Neural cell (in vitro differentiated cells): ENCODE results near the gene PRPF40B. TPM values are rescaled to one million over a fixed set of nuclear protein-coding genes. Genes with fewer than 3 reads are reported as not detected.

Experiments
- H2AFZ ChIP-seq: fragments of 200-600, 300-800 bp; sonication (generic), shearing (Covaris generic); 2 replicates; pipeline ENCODE4 v1.6.0; 2014; ENCODE audit warnings: low read depth, mild to moderate bottlenecking, antibody characterized with exemption, low read length, moderate library complexity
- H3F3A ChIP-seq: fragments of 200-600 bp; shearing (Covaris generic); 2 replicates; pipeline ENCODE4 v1.6.1; 2016; ENCODE audit warnings: mild to moderate bottlenecking, moderate library complexity, mixed read lengths, antibody characterized with exemption, low read length; ENCODE audit not compliant: insufficient read depth, poor library complexity, severe bottlenecking
- H3K27ac ChIP-seq: fragments of 200-600, 300-800 bp; sonication (generic), shearing (Covaris generic); 2 replicates; pipeline ENCODE4 v1.5.1; 2014; ENCODE audit warnings: mild to moderate bottlenecking, low read length, moderate library complexity
- H3K27me3 ChIP-seq: fragments of 300-800, 200-600 bp; sonication (generic), shearing (Covaris generic); 2 replicates; pipeline ENCODE4 v1.6.0; 2014; ENCODE audit warnings: mild to moderate bottlenecking, low read depth, low read length, moderate library complexity; ENCODE audit not compliant: insufficient read depth
- H3K36me3 ChIP-seq: fragments of 300-800, 200-600 bp; sonication (generic), shearing (Covaris generic); 2 replicates; pipeline ENCODE4 v1.5.1; 2014; ENCODE audit warnings: mild to moderate bottlenecking, antibody characterized with exemption, low read length, moderate library complexity; ENCODE audit not compliant: insufficient read depth
- H3K4me2 ChIP-seq: fragments of 300-800, 200-600 bp; sonication (generic), shearing (Covaris generic); 2 replicates; pipeline ENCODE4 v1.6.0; 2014; ENCODE audit warnings: mild to moderate bottlenecking, low read length
- H3K4me3 ChIP-seq: fragments of 300-800, 200-600 bp; sonication (generic), shearing (Covaris generic); 2 replicates; pipeline ENCODE4 v1.5.1; 2014; ENCODE audit warnings: mild to moderate bottlenecking, low read length, moderate library complexity
- H3K79me2 ChIP-seq: fragments of 200-600 bp; shearing (Covaris generic); replicated peaks from 2 replicates; pipeline ENCODE4 v1.6.0; 2014; ENCODE audit warnings: mild to moderate bottlenecking, low read length, moderate library complexity; ENCODE audit not compliant: insufficient read depth
- H3K9ac ChIP-seq: fragments of 300-800, 200-600 bp; sonication (generic), shearing (Covaris generic); 2 replicates; pipeline ENCODE4 v1.6.1; 2016; ENCODE audit warnings: mild to moderate bottlenecking, low read length, mixed read lengths
- H3K9me2 ChIP-seq: fragments of 200-600 bp; shearing (Covaris generic); 2 replicates; pipeline ENCODE4 v1.6.1; 2016; ENCODE audit warnings: mild to moderate bottlenecking, low read length, mixed read lengths; ENCODE audit not compliant: insufficient read depth
- H3K9me3 ChIP-seq: fragments of 200-600, 300-800 bp; sonication (generic), shearing (Covaris generic); 2 replicates; pipeline ENCODE4 v1.6.1; 2016; ENCODE audit warnings: mild to moderate bottlenecking, mixed run types, low read length, moderate library complexity, mixed read lengths
- H4K20me1 ChIP-seq: fragments of 200-600 bp; shearing (Covaris generic); 2 replicates; pipeline ENCODE4 v1.6.1; 2016; ENCODE audit warnings: mild to moderate bottlenecking, mixed run types; ENCODE audit not compliant: insufficient read depth
- CTCF ChIP-seq: fragments of 450-650 bp; IDR thresholded peaks from 2 replicates; pipeline ENCODE4 v1.5.1; 2014; ENCODE audit warnings: antibody characterized with exemption, mild to moderate bottlenecking, moderate library complexity; ENCODE audit not compliant: poor library complexity, severe bottlenecking
- EP300 ChIP-seq: fragments of 450-650 bp; conservative IDR thresholded peaks from 2 replicates; pipeline ENCODE4 v1.6.1; 2014; ENCODE audit warnings: antibody characterized with exemption, mild to moderate bottlenecking, moderate library complexity; ENCODE audit not compliant: poor library complexity, severe bottlenecking
- EZH2 ChIP-seq: fragments of 200-600, 300-800 bp; shearing (Covaris generic), sonication (generic); IDR thresholded peaks from 2 replicates; pipeline ENCODE4 v1.6.1; 2014; ENCODE audit warnings: antibody characterized with exemption, low read length, borderline replicate concordance, mild to moderate bottlenecking; ENCODE audit not compliant: insufficient read depth, poor library complexity, severe bottlenecking
- MXI1 ChIP-seq: fragments of 450-650 bp; conservative IDR thresholded peaks from 2 replicates; pipeline ENCODE4 v1.6.1; 2014; ENCODE audit warnings: antibody characterized with exemption, mild to moderate bottlenecking; ENCODE audit not compliant: poor library complexity, severe bottlenecking
- POLR2AphosphoS5 ChIP-seq: IDR thresholded peaks from 2 replicates; pipeline ENCODE4 v1.6.1; 2012
- RAD21 ChIP-seq: fragments of 450-650 bp; conservative IDR thresholded peaks from 2 replicates; pipeline ENCODE4 v1.6.1; 2014; ENCODE audit warnings: antibody characterized with exemption, mild to moderate bottlenecking, moderate library complexity
- SMC3 ChIP-seq: fragments of 450-650 bp; conservative IDR thresholded peaks from 2 replicates; pipeline ENCODE4 v1.6.1; 2014; ENCODE audit warnings: antibody characterized with exemption, mild to moderate bottlenecking, moderate library complexity; ENCODE audit not compliant: poor library complexity
- TAF1 ChIP-seq: IDR thresholded peaks from 2 replicates; pipeline ENCODE4 v1.6.1; 2012; ENCODE audit warnings: low read depth
- polyA plus RNA-seq: library from polyadenylated mRNA; depleted of rRNA; stranded (reverse); fragments of >200 nt; gene quantifications from 2 replicates; pipeline ENCODE4 v1.2.3, GENCODE V29; 2014
- TF ChIP-seq, protein P1 (sequence below): IDR thresholded peaks from 2 replicates; pipeline ENCODE4 v1.6.1; 2012; ENCODE audit warnings: borderline replicate concordance

The PRPF40B gene
- polyA plus RNA-seq, 1 donor from 2014 or later, result 42.0 TPM

GRCh38 chr12:49582201-49582600 lies 41.2 kb upstream of the PRPF40B start:
- Histone ChIP-seq H3K27ac (no peak overlapping the region), H3K9me2 (no peaks in the 10 kb centered on the region), H3K4me2 (no peak overlapping the region), H2AFZ (no peak overlapping the region), H3K9me3 (no peaks in the 10 kb centered on the region), H3K79me2 (no peaks in the 10 kb centered on the region), H3K4me3 (no peak overlapping the region), H3F3A (no peaks in the 10 kb centered on the region), H3K27me3 (no peaks in the 10 kb centered on the region), H3K36me3 (no peaks in the 10 kb centered on the region), H4K20me1 (no peaks in the 10 kb centered on the region), H3K9ac (no peak overlapping the region)
- no peak for TF ChIP-seq SMC3
- TF ChIP-seq, protein P1, sequence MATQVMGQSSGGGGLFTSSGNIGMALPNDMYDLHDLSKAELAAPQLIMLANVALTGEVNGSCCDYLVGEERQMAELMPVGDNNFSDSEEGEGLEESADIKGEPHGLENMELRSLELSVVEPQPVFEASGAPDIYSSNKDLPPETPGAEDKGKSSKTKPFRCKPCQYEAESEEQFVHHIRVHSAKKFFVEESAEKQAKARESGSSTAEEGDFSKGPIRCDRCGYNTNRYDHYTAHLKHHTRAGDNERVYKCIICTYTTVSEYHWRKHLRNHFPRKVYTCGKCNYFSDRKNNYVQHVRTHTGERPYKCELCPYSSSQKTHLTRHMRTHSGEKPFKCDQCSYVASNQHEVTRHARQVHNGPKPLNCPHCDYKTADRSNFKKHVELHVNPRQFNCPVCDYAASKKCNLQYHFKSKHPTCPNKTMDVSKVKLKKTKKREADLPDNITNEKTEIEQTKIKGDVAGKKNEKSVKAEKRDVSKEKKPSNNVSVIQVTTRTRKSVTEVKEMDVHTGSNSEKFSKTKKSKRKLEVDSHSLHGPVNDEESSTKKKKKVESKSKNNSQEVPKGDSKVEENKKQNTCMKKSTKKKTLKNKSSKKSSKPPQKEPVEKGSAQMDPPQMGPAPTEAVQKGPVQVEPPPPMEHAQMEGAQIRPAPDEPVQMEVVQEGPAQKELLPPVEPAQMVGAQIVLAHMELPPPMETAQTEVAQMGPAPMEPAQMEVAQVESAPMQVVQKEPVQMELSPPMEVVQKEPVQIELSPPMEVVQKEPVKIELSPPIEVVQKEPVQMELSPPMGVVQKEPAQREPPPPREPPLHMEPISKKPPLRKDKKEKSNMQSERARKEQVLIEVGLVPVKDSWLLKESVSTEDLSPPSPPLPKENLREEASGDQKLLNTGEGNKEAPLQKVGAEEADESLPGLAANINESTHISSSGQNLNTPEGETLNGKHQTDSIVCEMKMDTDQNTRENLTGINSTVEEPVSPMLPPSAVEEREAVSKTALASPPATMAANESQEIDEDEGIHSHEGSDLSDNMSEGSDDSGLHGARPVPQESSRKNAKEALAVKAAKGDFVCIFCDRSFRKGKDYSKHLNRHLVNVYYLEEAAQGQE, result no peak
- no peak for TF ChIP-seq CTCF
- TF ChIP-seq EZH2, result no peak
- no peak for TF ChIP-seq POLR2AphosphoS5
- TF ChIP-seq EP300, result no peak
- no peak for TF ChIP-seq RAD21
- no peak for TF ChIP-seq TAF1
- TF ChIP-seq MXI1, result no peak

- H3K9me2 ChIP-seq, result no peaks in the 10 kb centered on the region
- H3K36me3 ChIP-seq, result no peaks in the 10 kb centered on the region
- H4K20me1 ChIP-seq, result no peaks in the 10 kb centered on the region
- no peak overlapping the region for H3K9ac ChIP-seq
- TF ChIP-seq RAD21 (no peak), MXI1 (no peak), EP300 (no peak), SMC3 (no peak), EZH2 (no peak), TAF1 (no peak)
- H3K4me2 ChIP-seq, result no peak overlapping the region
- no peaks in the 10 kb centered on the region for H3K79me2 ChIP-seq
- no peak overlapping the region for H3K4me3 ChIP-seq
- no peaks in the 10 kb centered on the region for H3F3A ChIP-seq
- no peak overlapping the region for H3K27ac ChIP-seq
- no peaks in the 10 kb centered on the region for H3K27me3 ChIP-seq
- H3K9me3 ChIP-seq, result no peaks in the 10 kb centered on the region
- no peak overlapping the region for H2AFZ ChIP-seq
These were observed 40.5 kb upstream of the PRPF40B start for GRCh38 chr12:49582850-49583249.
